Erythroblast (primary cell): ENCODE results near the gene CLDN6.

Source experiments
- DNase-seq, 2 experiments: peaks; one replicate each; lab custom pipeline; 2025; lab: John Stamatoyannopoulos, UW
- GATA1 ChIP-seq: IDR thresholded peaks from 2 replicates; pipeline ENCODE4 v1.6.1; 2011; ENCODE audit warnings: low read depth, mild to moderate bottlenecking, control low read depth, low read length, moderate library complexity
- POLR2A ChIP-seq: IDR thresholded peaks from 2 replicates; pipeline ENCODE4 v1.6.1; 2011; ENCODE audit warnings: mild to moderate bottlenecking, low read length

Gene CLDN6

DNA sequence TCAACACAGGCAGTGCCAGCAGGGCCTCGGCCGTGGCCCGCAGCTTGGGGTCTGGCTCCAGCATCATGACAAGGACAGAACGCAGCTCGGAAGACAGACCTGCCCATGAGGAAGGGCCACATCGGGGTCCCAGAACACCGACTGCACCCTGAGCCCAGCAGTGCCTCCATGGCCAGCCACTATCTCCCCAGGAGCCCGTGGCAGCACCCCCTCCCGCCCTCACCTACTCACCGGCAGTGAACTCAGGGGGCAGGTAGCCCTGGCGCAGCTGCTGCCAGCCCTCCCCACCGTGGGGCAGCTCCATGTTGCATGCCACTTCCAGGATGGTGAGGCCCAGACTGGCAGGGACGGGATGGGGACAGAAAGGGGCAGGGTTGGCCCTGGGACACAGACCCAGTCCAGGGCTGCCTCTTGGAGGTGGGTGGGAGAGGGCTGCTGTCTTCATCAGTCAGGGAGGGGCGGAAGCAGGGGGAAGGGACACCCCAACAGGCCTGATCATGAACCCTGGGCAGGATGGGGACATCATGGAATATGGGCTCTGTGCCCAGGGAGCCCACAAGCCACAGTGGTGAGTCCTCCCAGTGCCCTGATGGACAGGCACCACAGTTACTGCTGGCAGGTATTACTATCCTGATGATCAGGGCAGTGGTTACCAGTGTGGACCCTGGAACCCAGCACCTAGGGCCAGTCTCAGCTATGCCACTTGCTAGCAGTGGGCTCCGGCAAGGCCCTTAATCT is 43.5 kb downstream of the CLDN6 start:
- no peak for TF ChIP-seq GATA1
- DNase-seq, result no peak

- TF ChIP-seq POLR2A (no peak), GATA1 (no peak)
- DNase-seq, result no peak
Observed at GRCh38 chr16:2973605-2974318, 44.2 kb downstream of the CLDN6 start.

GRCh38 chr16:2973093-2973492 is 44.9 kb downstream of the CLDN6 start:
- no peak for DNase-seq
- TF ChIP-seq GATA1 (no peak), POLR2A (no peak)

DNA sequence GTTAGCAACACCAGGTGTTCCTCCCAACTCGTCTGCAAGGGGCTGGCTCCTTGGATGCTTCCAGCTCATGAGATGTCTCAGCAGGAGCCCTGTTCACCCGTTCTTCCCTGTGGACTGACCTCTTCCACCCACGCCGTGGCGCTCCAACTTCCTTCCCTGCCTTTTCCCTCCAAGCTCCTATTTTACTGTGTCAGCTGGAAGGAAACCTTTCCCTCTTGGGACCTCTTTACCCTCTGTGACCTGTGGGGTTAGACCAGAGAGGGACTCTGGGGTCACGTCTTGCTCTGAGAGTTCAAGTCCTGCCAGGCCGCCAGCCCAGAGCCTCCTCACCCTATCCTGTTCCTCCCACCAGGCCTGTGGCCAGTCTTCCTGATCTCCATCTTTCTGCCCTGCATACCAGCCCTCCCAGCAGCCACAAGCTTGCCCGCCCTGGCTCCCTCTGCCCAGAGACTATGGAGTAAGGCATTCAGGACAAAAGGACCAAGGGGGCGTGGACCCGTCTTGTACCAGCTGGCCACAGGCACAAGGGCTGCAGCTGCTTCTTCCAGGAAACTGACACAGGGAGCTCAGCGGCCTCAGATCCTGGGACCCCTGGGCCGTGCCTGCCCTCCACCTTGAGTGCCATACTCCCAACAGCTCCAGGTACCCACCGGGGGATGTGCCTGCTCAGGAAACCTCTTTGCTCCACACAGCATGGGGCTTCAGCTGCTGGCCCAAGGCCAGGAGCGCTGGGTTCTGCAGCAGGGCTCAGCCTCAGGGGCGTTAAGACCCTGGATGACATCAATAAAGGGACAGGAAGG is 45.8 kb downstream of the CLDN6 start:
- TF ChIP-seq GATA1 (no peak), POLR2A (no peak)
- no peak for DNase-seq

DNA sequence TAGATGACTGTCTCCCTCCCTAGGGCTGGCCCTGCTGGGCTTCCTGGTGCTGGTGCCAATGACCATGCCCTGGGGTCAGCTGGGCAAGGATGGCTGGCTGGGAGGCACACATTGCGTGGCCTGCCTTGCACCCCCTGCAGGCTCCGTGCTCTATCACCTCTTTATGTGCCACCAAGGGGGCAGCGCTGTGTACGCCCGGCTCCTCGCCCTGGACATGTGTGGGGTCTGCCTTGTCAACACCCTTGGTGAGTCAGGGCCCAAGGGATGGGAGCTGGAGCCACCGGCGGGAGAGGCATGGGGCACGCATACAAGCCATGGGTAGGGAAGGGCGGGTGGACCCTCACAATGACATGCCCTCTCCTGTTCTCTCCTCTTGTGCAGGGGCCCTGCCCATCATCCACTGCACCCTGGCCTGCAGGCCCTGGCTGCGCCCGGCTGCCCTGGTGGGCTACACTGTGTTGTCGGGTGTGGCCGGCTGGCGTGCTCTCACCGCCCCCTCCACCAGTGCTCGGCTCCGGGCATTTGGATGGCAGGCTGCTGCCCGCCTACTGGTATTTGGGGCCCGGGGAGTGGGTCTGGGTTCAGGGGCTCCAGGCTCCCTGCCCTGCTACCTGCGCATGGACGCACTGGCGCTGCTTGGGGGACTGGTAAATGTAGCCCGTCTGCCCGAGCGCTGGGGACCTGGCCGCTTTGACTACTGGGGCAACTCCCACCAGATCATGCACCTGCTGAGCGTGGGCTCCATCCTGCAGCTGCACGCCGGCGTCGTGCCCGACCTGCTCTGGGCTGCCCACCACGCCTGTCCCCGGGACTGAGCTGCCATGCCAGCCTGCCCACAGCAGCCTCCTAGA is 46.6 kb downstream of the CLDN6 start:
- no peak for DNase-seq
- TF ChIP-seq POLR2A (peak; percentile 6), GATA1 (no peak)

DNA sequence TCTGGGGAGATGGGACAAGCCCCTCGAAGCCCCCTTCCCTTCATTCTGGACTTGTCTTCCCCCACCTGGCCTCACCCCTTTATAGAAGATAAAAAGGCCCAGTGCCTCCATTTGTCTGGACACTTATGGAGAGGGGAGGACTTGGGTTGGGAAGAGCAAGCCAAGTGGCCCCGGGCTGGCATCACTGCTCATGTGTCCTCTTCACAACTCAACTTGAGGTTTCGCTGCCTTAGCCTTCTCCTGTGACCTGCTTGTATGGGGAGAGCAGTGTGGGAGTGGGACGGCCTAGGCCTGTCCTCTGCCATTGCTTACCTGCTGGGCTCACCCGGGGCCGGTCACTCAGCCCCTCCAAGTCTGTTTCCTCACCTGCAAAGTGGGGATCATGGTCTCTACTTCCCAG is 47.4 kb downstream of the CLDN6 start:
- TF ChIP-seq GATA1 (no peak), POLR2A (peak; percentile 11)
- peak; percentile 40 to 58 for DNase-seq

DNA sequence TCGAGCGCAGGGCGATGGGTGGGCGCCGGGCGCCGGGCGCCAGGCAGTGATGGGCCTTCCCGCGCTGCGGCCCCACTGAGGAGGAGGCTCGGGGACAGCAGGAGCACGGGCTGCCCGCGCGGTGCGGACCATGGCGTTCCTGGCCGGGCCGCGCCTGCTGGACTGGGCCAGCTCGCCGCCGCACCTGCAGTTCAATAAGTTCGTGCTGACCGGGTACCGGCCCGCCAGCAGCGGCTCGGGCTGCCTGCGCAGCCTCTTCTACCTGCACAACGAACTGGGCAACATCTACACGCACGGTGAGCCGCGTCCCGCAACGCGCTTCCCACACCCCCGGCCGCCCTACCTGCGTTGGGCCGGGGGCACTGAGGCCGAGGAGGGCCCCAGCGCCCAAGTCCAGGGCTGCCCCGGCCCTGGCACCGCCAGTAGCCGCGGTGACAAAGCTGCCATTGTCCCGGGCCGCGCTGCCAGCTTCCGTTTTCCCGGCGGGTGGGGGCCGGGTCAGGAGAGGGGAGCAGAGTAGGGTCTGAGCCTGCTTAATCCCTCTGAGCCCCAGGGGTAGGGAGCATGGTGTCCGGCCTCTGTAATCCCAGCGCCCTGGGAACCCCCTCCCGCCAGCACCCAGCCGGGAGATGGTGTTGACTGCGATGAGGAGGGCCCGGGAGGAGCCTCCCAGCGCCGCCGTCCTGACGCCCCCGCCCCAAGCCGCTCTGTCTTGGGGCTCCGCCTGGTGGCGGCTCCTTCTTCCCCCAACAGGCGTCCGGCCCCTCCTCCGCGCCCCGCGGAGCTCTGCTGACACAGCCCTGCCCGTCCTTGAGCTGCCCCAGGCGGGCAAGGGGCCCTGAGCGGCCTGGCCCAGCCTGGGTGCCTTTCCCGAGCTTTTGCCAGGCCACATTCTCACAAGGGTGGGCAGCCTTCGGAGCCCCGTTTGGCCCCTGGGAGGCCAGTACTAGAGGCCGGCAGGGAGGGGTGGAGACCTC is 48.1 kb downstream of the CLDN6 start:
- TF ChIP-seq GATA1 (no peak), POLR2A (peak; percentile 55)

GRCh38 chr16:2968738-2969544 is 49.0 kb downstream of the CLDN6 start, which contains the start of gene PAQR4:
Gene PAQR4 (plus strand): TSS chr16:2969348. CDS start chr16:2969675, 327 bp downstream.
- no peak for TF ChIP-seq GATA1
- TF ChIP-seq POLR2A, result no peak
- peak; percentile 93 to 95 for DNase-seq

More for the DNA sequence above, 48.1 kb downstream of the CLDN6 start:
- peak; percentile 87 to 90 for DNase-seq

GRCh38 chr16:2968368-2968737 is 49.6 kb downstream of the CLDN6 start:
- TF ChIP-seq GATA1, result no peak
- DNase-seq, result peak; percentile 58 to 63

DNA sequence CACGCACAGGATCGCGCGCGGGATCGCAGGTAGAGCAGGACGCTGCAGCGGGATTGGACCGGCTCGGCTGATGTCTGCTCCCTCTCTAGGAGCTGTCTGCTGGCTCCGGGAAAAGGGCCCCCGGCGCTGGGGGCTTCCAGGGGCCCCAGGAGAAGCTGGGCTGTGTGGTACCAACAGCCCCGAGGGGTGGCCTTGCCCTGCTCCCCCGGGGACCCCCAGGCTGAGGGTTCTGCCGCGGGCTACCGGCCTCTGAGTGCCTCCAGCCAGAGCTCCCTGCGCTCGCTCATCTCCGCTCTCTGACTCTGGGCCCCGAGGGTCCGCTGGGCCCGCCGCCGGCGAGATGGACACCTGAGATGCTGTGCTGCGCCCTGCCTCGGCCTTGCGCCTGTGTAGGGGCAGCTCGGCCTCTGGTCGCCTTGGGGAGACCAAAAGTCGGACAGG is 50.2 kb downstream of the CLDN6 start:
- DNase-seq, result no peak
- no peak for TF ChIP-seq POLR2A
- no peak for TF ChIP-seq GATA1

GRCh38 chr16:2967211-2967631 is 50.8 kb downstream of the CLDN6 start:
- TF ChIP-seq GATA1 (no peak), POLR2A (no peak)
- no peak for DNase-seq

GRCh38 chr16:2966808-2967191 is 51.2 kb downstream of the CLDN6 start:
- TF ChIP-seq GATA1, result no peak
- no peak for TF ChIP-seq POLR2A
- peak in 1 of 2 experiments; percentile 27 for DNase-seq
